GM21360 (cell line): Measurements from ENCODE around the gene BMF.

Experiments used
- ATAC-seq: cut with Tn5 transposase; IDR thresholded peaks from one replicate; pipeline ENCODE4 v1.9.1; 2021; ENCODE audit warnings: mild to moderate bottlenecking, moderate library complexity; ENCODE audit not compliant: unreplicated experiment

BMF gene

DNA sequence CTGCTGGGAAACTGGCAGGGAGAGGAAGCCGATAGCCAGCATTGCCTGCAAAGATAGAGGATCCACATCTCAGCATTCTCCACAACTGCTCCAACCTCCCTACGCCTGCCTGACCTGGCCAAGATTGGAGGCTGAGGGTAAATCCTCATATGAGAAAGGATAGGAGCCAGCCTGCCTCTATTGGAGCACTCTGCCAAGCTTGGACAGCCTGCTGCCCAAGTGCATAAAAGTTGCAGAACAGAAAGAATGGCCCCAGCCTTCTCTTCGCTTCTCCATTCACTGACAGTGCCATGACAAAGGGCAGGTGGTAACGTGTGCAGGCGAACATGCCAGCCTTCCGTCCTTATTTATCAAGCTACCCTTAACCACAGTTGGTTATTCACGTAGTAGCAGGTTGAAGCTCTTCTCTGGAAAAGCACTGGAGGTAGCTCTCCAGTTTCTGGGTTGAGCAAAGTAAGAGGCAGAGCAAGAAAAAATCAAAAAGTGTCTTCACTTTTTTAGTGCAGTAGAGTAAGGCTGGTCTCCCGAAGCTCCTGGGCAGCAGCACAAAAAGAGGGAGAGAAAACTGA, 4.3 kb downstream of the BMF start:
- ATAC-seq, result no peak

- ATAC-seq, result no peak
These were observed 4.8 kb downstream of the BMF start for GRCh38 chr15:40103864-40104271.

DNA sequence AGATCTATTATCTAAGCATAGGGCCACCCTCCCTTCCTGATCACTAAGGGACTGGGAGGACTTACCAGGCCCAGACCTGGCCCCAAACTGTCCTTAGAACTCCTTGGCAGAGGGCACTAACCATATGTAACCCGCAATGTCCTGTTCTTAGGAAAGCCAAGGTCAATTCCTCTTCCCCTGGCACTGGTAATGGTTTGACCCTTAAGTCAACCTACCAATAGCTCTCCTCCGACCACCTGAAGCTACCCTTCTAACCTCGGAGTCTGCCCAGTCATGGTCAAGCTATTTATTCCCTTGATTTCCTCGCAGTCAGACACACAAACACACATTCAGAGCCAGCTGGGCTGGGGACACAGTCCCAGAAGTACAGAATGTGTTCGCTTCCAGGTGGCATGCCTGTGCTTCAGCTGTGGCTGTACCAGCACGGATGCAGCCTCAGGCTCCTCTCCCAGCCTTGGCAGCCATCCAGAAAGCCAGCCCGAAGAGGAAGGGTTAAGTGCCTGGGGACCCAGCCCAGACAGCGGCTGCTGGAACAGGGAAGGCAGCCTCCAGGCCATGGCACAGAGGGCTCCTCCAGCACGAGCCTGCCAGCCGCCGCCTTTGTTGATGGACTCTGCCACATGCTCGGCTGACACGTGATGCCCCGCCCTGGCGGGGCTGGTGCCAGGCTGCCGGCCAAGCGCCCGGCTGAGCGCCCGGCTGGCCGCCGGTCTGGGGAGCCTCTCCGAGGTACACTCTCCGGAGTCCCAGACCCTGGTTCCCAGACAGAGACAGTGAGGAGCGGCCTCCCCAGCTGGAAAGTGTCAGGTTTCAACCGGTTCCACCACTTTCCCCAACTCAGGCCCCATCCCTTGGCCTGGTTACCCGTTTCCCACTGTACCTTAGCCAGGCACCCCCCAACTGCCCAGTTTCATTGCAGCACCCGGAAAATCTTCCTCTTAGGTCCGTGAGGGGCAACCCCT, 5.5 kb downstream of the BMF start:
- no peak for ATAC-seq

- no peak for ATAC-seq
These were observed 7.5 kb downstream of the BMF start for GRCh38 chr15:40100947-40101905.

DNA sequence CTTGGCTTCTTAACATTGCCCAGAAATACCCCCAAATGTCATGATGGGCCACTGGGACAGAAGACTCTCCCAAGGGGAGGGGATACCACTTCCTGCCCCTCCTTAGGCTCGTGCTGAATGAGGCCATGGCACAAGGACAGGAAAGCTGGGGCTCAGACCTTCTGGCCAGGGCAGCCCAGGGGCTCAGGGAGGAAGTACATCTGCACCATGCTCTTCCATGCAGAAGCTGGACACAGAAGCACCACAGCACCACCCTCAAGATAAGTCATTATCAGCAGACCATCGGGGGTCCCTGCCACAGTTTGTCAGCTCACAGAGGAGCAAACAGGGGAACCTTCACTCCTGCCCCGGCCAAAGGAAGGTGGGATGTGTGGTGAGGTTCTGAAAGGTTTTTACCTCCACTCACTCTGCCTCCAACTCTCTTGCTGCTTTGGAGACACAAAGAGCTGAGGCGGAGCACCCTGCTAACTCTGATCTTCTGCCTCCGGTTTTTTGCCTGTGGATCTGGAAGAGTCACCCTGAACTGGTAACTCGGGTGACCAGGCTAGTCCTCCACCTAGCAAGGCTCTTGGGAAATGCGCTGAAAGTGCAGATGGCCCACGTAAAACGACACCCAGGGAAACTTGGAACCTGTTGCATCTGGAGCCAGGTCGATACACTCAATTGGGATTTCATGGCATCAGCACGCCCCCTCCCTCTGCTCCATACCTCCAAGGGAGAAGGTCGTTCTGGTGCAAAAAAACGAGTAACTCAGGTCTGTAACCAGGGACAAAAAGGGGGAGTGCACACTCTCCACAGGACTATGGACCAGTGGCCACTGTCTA, 8.3 kb downstream of the BMF start:
- no peak for ATAC-seq

- peak; percentile 63 for ATAC-seq
These were observed 10.0 kb downstream of the BMF start for GRCh38 chr15:40098489-40099261.

DNA sequence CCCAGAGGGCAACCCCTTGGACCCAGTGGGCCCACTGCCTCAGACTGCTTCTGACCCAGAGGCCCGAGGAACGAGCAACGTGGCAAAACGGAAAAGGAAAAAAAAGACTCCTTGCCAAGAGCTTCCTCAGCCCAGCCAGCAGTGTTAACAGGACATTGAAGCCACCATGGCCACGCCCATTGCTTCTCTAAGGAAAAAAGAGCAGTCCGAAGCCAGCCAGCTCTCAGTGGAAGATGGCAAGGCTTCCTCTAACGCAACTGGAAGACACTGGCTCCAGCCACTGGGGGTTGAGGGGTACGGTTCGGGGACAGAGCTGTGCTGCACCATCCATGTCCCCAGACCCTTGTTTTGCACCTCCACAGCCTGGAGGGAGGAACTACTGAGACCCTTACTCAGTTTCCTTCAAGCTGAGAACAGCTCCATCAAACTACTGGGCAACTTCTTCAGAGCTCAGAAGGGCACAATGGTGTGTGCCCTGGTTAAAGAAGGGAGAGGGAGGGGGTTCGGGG, 10.7 kb downstream of the BMF start:
- ATAC-seq, result no peak

DNA sequence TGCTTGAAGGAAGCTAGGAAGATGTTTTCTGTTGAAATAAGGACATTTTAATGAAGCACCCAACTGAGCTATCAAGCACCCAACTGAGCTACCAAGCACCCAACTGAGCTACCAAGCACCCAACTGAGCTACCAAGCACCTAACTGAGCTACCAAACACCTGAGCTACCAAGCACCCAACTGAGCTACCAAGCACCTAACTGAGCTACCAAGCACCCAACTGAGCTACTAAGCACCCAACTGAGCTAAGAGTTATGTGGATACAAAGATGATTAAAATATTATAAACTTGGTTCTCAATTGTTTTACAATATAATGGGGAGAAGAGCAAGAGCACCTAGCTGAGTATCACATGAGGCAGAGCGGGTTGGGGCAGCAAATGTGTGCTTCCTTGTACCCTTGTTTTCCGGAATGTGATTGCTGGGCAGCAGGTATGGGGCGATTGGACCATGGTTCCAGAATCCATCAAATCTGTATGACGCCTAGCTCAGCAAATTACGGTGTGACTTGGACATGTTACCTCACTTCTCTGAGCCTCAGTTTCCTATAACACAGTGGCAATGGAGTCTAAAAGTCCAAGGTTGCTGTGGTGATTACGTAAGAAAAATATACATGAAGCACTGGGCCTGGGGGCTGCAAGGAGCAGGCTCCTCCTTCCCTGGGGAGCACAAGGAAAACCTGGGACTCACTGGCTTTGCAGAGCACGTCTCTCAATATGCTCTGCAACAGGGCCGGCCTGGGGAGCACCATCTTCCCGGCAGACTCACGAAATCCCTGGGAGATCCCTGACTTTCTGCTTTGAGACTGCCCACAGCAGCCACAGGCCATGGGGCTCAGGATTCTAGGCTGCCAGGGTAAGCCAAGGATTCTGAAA, 11.3 kb downstream of the BMF start:
- ATAC-seq, result no peak

DNA sequence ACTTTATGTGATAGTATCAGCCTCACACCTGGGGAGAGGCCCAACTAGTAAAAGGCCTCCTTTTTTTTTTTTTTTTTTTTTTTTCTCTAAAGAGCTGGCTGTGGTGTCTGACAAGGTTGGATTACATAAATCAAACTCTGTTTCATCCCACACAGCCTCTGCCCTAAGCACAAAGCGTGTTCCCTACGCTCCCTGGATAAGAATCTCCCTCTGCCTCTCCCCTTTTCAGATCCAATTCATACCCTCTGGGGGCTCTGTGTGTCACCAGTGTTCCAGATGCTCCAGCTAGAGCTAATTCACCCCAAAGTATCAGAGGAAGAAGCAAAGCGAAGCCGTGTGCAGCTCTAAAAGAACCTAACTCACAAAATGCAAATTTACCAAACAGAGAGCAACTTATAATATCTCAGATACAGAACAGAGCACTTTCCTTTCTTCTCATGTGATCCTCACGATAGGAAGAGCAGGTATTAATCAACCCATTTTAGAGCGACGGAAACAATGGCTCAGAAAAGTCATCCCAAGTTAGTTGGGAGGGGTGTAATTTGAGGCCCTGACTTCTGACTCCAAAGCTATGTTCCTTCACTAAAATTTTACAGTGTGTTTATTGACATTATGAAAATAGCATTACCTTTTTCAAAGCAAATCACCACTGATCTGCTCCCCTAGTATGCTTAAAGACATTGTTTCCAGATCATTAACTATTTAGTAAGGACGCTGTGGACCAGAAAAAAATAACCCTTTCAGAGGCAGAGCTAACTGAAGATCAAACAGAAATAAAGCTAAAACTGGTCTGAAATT, 12.4 kb downstream of the BMF start:
- peak; percentile 40 for ATAC-seq

GRCh38 chr15:40095371-40096093, 13.1 kb downstream of the BMF start:
- no peak for ATAC-seq

DNA sequence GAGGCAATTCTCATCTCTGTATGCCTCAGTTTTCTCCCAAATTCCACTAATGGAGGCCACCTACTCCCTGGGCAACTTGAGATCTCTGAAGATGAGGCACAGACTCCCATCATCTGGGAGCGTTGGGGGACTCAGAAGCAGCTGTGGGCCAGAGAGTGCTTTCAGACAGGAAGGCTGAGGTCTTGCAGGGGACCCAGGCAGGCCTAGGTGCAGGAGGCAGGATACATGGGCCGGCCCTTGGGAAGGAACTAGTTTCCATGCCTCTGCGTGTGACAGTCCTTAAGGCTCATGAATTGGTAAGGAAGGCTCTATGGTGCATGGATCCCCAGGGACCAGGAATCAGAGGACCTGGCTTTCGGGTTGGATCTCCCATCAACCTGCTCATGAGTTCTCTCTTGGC, 14.5 kb downstream of the BMF start:
- ATAC-seq, result no peak

DNA sequence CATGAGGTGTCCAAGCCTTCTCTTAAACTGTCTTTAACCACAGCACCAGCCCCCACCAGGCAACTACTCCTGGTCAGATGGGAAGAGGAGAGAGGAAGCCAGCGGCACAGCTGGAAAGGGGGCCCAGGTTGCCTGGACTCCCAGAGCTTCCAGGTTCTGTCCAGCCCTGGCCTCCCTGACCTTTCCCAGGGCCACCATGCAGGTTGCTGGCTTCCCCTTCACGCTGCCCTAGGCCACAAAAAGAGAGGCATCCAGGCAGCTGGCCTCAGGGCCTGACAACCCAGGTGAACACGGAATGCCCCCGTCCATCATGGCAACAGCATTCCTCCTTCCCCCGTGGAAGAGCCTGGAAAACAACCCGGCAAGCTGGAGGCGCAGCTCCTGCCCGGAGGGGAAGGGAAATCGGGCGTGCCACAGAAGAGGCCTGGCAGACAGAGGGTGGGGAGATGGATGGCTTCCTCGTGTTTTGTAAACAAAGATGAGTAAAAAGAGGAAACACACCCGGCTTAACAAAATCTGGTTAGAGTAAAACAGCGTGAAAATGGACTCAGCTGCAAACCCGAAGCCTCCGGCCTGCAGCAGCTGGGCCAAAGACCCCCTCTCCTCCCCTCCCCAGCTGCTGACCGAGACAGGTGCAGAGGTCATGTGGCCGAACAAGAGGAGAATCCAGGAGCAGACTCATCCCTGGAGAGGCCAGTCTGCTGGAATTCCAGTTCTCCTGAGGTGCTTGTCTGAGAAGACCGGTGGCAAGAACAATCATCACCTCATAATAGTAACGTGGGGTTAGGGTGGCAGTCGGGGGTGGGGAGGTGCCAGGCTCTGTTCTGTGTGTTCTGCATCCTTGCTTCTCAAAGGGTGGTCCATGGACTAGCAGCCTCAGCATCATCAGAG, 15.5 kb downstream of the BMF start:
- no peak for ATAC-seq

- ATAC-seq, result no peak
These were observed 16.3 kb downstream of the BMF start for GRCh38 chr15:40092256-40092978.

DNA sequence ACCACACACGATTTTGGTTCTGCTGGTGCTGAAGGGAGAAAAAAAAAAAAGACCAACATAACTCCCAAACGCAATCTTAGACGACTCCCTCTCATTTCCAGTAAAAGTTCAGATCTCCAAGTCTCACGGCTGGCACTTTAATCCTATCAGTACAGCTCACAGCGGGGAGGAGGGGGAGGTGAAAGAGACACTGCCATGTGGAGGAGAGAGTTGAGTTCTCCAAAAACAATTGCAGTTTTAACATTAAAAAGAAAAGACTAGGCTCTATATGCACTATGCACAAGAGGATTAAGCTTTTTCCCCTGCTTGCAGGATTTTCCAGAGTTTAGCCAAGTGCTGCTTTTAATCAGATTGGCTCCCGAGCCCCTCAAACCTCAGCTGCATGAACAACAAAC, 16.8 kb downstream of the BMF start:
- ATAC-seq, result no peak

DNA sequence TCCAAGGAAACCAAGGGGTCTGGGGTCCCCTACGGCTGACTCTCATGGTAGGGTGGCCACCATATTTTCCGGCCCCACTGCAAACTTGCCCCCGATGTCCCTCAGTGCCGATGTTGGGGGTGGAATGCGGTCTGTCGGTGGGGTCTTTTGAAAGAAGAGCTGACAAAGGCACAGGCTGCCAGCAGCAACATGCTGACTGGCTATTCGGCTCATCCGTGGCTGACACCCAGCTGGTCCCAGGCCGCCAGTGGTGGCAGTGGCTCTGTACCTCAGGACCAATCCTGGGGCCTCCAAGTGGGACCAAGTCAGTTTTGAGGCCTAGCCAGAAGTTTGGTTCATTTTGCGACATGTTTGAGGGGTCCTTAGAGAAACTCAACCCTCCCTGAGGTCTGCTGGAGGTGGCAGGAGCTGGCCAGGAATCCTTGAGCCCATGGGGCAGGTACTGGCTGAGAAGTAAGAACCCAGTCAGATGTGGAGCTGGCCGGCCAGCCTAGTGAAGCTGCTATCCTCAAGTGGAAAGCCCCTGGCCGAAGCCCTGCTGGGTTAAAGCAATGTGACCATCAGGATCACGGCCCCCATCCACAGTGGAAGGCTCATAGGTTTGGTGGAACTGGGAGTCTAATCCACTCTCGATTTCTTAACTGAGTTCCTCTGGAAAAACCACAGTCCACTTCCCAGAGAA, 17.8 kb downstream of the BMF start:
- no peak for ATAC-seq
